ENCODE measurements around the gene SPOPL. TPM values are rescaled to one million over a fixed set of nuclear protein-coding genes. Genes with fewer than 3 reads are reported as not detected.
"Not testable (repeated sequence)": the region's sequence is repeated elsewhere in the genome, so short reads cannot be mapped to it uniquely, and the experiment has no call there.

SPOPL gene
- total RNA-seq, 1 experiment from 2014 or later = 21.3 TPM

DNA sequence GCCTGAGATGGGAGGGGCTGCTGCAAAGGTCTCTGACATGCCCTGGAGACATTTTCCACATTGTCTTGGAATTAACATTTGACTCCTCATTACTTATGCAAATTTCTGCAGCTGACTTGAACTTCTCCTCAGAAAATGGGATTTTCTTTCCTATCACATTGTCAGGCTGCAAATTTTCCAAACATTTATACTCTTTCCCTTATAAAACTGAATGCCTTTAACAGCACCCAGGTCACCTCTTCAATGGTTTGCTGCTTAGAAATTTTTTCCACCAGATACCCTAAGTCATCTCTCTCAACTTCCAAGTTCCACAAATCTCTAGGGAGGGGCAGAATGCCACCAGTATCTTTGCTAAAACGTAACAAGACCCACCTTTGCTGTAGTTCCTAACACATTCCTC, 22.8 kb downstream of the SPOPL start:
- H3K27ac ChIP-seq; H3K27me3 ChIP-seq; DNase-seq; H3K36me3 ChIP-seq; H3K4me3 ChIP-seq; H3K9me3 ChIP-seq (replicated peaks); H3K4me1 ChIP-seq: not testable (repeated sequence)

DNA sequence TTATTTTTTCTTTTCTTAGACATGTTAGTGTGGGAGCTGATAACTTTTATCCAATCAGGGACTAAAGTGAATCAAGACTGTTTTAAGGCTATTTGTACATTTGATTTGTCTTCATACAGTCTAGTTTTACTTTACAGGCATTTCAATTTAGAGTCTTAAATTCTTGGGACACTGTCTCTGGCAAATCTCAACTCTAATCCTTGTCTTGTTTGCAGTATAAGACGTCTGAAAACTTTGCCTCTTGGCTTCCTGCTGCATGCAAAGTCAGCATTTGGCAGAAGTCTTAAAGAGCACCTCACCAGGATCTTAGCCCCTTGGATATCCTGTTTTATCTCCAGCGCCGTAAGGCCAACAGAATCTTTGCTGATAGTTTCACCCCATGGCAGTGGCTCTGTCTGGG, 30.3 kb downstream of the SPOPL start:
- H3K27me3 ChIP-seq = no peaks in the 10 kb centered on the region
- H3K4me3 ChIP-seq = no peak overlapping the region
- peaks cover 4% of the 10 kb centered on the region; the same call in 1 of the 2 replicates for H3K36me3 ChIP-seq
- no peaks in the 10 kb centered on the region for H3K9me3 ChIP-seq (replicated peaks)
- peaks cover 8% of the 10 kb centered on the region for H3K4me1 ChIP-seq
- no peak overlapping the region for H3K27ac ChIP-seq
- no peak for DNase-seq

DNA sequence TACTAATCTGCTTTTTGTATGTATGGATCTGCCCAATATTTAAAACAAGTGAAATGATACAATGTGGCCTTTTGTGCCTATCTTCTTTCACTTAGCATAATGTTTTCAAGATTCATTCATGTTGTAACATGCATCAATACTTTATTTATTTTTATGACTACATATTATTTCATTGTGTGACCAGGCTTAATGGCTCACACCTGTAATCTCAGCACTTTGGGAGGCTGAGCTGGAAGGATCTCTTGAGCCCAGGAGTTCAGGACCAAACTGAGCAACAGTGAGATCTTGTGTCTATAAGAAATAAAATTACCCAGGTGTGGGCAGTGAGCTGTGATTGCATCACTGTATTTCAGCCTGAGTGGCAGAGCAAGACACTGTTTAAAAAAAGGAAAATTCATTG, 33.2 kb downstream of the SPOPL start:
- no peak for DNase-seq
- no peak overlapping the region for H3K27ac ChIP-seq
- H3K4me1 ChIP-seq = no peaks in the 10 kb centered on the region; the same call in 1 of the 2 replicates
- peaks cover 4% of the 10 kb centered on the region; the same call in 1 of the 2 replicates for H3K36me3 ChIP-seq
- H3K9me3 ChIP-seq (replicated peaks) = no peaks in the 10 kb centered on the region
- no peaks in the 10 kb centered on the region for H3K27me3 ChIP-seq
- H3K4me3 ChIP-seq = no peak overlapping the region

DNA sequence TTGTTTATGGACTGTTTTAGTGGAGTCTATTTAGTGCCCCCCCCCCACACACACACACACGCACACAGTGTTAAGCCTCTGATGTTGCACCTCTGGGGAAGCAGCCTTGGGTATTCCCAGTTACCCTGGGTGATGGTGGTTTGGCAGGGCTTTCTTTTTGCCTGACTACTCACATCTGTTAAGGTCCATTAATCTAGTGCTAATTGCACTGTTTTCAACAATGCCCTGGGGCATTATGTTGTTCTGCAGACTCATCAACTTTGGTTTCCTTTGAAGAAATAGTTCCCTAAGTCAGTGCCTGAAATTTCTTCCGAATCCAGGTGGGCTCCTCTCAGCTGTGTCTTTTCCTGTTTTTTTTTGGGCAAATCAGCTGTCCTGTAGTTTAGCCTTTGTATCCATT, 34.7 kb downstream of the SPOPL start:
- no peaks in the 10 kb centered on the region; the same call in 1 of the 2 replicates for H3K4me1 ChIP-seq
- H3K4me3 ChIP-seq = no peak overlapping the region
- peak in 1 of 2 experiments; percentile 30 for DNase-seq
- peaks cover 4% of the 10 kb centered on the region; the same call in 1 of the 2 replicates for H3K36me3 ChIP-seq
- no peaks in the 10 kb centered on the region for H3K27me3 ChIP-seq
- H3K9me3 ChIP-seq (replicated peaks) = no peaks in the 10 kb centered on the region
- H3K27ac ChIP-seq = no peak overlapping the region

DNA sequence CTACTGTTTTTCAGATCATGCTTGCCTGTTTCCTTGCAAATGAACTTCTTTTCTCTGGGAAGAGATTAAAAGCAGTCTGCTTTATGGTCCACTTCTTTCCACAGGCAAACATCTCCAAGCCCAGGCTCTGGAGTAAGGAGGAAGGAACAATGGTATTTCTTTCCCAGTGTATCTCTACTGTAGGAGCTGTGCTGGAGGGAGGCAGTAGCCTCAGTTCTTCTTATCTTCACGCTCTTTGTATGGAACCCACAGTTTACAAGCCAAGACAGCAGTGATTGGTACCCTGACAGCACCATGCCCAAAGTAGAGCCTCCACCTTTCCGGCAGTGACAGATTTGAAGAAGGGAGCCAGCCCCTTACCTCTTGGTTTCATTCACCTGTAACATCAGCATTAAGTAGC, 35.2 kb downstream of the SPOPL start:
- no peak overlapping the region for H3K27ac ChIP-seq
- DNase-seq = no peak
- H3K4me3 ChIP-seq = no peak overlapping the region
- peaks cover 4% of the 10 kb centered on the region; the same call in 1 of the 2 replicates for H3K36me3 ChIP-seq
- H3K9me3 ChIP-seq (replicated peaks) = no peaks in the 10 kb centered on the region; the same call in 1 of the 2 replicates
- H3K4me1 ChIP-seq = no peaks in the 10 kb centered on the region; the same call in 1 of the 2 replicates
- no peaks in the 10 kb centered on the region for H3K27me3 ChIP-seq

DNA sequence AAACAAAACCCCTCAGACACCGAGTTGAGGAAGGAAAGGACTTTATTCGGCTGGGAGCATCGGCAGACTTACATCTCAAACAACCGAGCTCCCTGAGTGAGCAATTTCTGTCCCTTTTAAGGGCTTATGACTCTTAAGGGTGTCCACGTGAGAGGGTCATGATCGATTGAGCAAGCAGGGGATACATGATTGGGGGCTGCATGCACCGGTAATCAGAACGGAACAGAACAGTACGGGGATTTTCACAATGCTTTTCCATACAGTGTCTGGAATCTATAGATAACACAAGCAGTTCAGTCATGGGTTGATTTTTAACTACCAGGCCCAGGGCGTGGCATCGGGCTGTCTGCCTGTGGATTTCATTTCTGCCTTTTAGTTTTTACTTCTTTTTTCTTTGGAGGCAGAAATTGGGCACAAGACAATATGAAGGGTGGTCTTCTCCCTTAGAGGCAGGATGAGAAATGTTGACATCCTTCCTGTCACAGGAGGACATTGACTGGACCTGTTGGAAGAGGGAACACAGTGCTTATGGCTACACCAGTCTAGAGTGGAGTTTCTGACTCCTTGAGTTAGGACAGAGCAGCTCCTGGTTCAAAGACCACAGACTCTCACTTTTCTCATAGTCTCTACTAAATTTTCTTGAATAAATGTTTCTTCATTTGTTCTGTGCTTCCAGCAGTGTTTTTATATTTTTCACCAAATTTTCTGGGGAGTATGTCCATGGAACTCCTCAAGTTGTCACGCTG, 35.8 kb downstream of the SPOPL start:
- no peaks in the 10 kb centered on the region for H3K27me3 ChIP-seq
- no peaks in the 10 kb centered on the region; the same call in 1 of the 2 replicates for H3K4me1 ChIP-seq
- H3K36me3 ChIP-seq = peaks cover 4% of the 10 kb centered on the region; the same call in 1 of the 2 replicates
- H3K27ac ChIP-seq = no peak overlapping the region
- H3K9me3 ChIP-seq (replicated peaks) = no peaks in the 10 kb centered on the region; the same call in 1 of the 2 replicates
- H3K4me3 ChIP-seq = no peak overlapping the region
- DNase-seq = no peak

DNA sequence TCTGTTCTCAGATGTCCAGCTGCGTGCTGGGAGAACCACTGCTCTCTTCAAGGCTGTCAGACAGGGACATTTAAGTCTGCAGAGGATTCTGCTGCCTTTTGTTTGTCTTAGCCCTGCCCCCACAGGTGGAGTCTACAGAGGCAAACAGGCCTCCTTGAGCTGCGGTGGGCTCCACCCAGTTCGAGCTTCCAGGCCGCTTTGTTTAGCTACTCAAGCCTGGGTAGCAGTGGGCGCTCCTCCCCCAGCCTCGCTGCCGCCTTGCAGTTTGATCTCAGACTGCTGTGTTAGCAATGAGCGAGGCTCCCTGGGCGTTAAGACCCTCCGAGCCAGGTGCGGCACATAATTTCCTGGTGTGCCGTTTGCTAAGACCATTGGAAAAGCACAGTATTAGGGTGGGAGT, 42.6 kb downstream of the SPOPL start:
- H3K9me3 ChIP-seq (replicated peaks); DNase-seq; H3K27ac ChIP-seq; H3K36me3 ChIP-seq; H3K4me3 ChIP-seq; H3K4me1 ChIP-seq; H3K27me3 ChIP-seq: not testable (repeated sequence)

DNA sequence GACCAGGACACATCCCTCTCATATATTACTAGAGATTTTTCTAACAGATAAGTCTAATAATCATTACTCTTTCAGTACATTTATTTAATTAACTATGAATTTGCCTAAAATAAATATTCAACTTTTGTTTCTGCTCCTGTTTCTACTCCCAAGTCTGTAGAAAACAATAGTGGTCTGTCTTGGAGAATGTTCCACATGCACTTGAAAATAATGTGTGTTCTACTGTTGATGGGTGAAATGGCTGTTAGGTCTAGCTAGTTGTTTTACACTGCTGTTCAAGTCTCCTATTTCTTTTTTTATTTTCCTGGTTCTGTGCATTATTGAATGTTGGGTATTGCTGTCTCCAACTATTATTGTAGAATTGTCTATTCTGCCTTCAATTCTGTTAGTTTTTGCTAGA, 47.2 kb downstream of the SPOPL start:
- no peaks in the 10 kb centered on the region for H3K9me3 ChIP-seq (replicated peaks)
- DNase-seq = no peak
- no peak overlapping the region for H3K27ac ChIP-seq
- no peaks in the 10 kb centered on the region for H3K4me1 ChIP-seq
- peaks cover 2% of the 10 kb centered on the region for H3K36me3 ChIP-seq
- H3K27me3 ChIP-seq = no peaks in the 10 kb centered on the region
- H3K4me3 ChIP-seq = no peak overlapping the region

DNA sequence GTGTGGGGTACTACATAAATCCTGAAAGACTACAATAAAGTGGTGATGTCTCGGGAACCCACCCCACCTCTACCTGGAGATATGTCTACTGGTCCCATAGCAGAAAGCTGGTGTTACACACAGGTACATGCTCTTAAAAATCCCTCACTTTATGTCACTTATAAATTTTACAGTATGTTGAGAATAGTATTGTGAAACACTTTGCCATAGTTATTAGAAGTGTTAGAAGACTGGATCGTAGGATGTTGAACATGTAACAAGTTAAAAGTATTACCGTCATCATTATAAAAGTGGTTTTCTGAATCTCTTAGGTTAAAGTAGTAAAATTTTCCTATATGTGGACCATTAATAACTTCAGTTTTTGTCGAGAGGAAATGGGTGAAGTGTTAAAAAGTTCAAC, 48.6 kb downstream of the SPOPL start:
- Histone ChIP-seq H3K9me3 (replicated peaks) (no peaks in the 10 kb centered on the region), H3K27ac (no peak overlapping the region), H3K4me3 (no peak overlapping the region), H3K36me3 (peaks cover 7% of the 10 kb centered on the region), H3K4me1 (no peaks in the 10 kb centered on the region), H3K27me3 (no peaks in the 10 kb centered on the region)
- no peak for DNase-seq

DNA sequence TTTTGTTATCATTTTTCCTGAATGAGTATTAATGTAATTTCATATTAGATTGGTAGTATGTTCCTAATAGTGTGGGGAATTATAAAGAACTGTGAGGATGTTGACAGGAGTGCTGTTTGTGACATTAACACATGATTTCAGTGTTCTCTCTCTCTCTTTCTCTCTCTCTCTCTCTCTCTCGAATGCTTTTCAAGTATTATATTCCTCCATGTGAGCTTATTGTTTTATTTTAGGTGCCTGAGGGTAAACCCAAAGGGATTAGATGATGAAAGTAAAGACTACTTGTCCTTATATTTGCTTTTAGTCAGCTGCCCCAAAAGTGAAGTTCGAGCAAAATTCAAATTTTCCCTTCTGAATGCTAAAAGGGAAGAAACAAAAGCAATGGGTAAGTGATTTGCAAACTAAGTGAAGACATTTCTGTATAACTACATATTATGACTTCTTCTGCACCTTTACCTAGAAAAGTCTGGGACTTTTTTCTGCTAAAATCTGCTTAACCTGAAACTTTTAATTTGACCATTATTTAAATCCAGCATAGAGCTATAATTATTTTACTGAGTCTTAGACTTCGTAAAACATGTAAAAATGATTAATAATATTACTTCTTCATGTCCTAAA, 49.2 kb downstream of the SPOPL start:
- H3K27ac ChIP-seq = no peak overlapping the region
- no peaks in the 10 kb centered on the region for H3K9me3 ChIP-seq (replicated peaks)
- H3K4me1 ChIP-seq = no peaks in the 10 kb centered on the region

DNA sequence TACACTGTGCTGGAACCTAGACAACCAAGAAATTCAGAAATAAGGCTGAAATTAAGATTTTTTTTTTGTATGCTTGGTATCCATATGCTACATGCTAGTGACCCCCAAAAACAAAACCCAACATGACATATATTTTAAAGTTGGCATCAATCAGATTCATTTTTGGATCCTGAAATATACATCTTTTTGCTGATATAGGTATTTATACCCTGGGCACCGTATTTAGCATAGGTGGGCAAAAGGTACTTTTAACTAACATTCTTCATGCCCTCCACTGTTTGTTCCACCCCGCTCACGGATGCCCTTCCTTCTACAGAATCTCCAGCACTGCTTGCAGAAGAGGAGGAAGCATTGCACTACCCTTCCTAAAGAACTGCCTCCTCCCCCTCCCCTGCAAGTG, 52.6 kb downstream of the SPOPL start:
- H3K4me1 ChIP-seq = no peaks in the 10 kb centered on the region

More for the DNA sequence above, 49.2 kb downstream of the SPOPL start:
- no peak overlapping the region for H3K4me3 ChIP-seq
- no peaks in the 10 kb centered on the region for H3K27me3 ChIP-seq
- peaks cover 7% of the 10 kb centered on the region for H3K36me3 ChIP-seq
- DNase-seq = no peak

DNA sequence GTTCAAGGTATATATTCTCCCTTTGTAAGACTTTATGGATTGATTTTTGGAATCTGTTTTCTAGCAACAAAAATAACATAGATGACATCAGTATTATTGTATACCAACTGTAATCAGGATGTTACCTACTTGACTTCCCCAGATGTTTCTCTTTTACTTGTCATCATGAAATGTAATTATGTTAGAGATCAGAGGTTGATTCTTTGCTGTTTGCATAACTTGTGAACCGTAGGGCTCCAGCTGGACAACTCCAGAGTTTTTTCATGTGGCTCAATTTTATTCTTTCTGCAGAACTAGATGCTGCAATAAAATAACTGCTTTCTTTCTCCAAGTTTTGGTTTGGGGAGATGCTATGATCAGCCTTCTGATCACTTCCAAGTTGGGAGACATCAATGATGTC, 58.1 kb downstream of the SPOPL start:
- Histone ChIP-seq H3K9me3 (replicated peaks) (no peaks in the 10 kb centered on the region), H3K4me1 (no peaks in the 10 kb centered on the region), H3K27ac (no peak overlapping the region), H3K4me3 (no peak overlapping the region), H3K36me3 (peaks cover 39% of the 10 kb centered on the region), H3K27me3 (no peaks in the 10 kb centered on the region)
- DNase-seq = no peak

More for the DNA sequence above, 52.6 kb downstream of the SPOPL start:
- Histone ChIP-seq H3K4me3 (no peak overlapping the region), H3K9me3 (replicated peaks) (no peaks in the 10 kb centered on the region), H3K27me3 (no peaks in the 10 kb centered on the region), H3K27ac (no peak overlapping the region), H3K36me3 (peaks cover 20% of the 10 kb centered on the region)
- DNase-seq = no peak

DNA sequence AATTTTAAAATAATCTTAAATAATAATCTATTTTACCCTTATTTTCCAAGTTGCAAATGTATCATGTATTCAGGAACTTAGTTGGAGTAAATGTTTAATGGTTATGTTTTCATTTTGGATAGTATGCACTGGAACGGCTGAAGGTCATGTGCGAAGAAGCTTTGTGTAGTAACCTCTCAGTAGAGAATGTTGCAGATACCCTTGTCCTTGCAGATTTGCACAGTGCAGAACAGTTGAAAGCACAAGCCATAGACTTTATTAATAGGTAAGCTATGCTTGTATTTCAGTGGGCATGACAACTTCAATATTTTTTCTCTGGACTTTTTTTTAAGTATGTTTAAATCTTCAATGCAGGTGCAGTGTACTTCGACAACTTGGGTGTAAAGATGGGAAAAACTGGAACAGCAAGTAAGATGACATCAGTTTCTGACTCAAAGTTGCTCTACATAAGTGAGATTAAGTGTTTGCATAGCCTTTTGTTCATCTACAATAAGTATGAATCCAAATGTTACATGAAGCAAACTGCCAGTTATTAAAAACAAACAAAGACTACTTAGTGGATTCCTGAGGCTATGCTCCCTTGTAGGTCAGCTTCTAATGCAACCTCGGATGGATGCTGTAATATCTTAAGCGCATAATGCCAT, 63.1 kb downstream of the SPOPL start:
- Histone ChIP-seq H3K9me3 (replicated peaks) (no peaks in the 10 kb centered on the region), H3K4me1 (no peaks in the 10 kb centered on the region; the same call in 1 of the 2 replicates), H3K36me3 (peaks cover 24% of the 10 kb centered on the region), H3K27ac (no peak overlapping the region), H3K27me3 (no peaks in the 10 kb centered on the region), H3K4me3 (no peak overlapping the region)
- DNase-seq = no peak

DNA sequence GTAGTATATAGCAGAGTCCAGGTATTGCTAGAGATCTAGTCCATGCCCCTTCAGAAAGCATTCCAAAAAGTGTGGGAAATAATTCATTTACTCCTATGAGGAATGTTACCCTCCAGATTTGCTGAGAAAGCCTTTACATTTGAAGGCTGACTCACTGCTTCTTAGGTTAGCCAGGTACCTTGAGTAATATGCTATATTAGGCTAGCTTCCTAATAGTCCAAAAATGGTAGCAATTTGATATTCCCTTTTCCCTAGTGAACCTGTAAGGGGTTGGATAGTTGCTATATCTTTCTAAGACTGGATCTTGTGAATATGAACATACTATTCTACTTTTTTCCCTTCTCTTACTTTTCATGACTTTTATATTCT, 63.6 kb downstream of the SPOPL start:
- H3K4me3 ChIP-seq = no peak overlapping the region

DNA sequence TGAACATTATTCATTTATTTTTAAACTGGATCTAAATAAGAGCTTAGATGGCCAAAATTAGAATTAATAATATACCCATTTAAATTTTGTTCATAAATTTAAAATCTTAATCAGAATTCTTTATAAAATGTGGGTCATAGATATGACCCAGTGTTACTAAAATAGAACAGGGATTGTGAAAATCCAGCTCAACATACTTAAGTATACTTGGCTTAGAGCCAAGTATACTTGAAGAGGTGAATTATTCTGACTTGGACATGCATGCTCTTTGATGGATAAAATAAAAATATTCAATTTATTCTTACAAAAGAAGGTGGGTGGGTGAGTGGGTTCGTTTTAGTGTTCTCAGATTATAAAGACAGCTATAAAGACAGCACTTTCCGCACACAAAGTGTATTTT, 70.7 kb downstream of the SPOPL start:
- Histone ChIP-seq H3K27ac (no peak overlapping the region), H3K27me3 (no peaks in the 10 kb centered on the region), H3K9me3 (replicated peaks) (no peaks in the 10 kb centered on the region), H3K4me1 (no peaks in the 10 kb centered on the region), H3K4me3 (no peak overlapping the region), H3K36me3 (peaks cover 12% of the 10 kb centered on the region)
- DNase-seq = no peak

More for the DNA sequence above, 63.6 kb downstream of the SPOPL start:
- Histone ChIP-seq H3K36me3 (peaks cover 24% of the 10 kb centered on the region), H3K9me3 (replicated peaks) (no peaks in the 10 kb centered on the region), H3K27me3 (no peaks in the 10 kb centered on the region), H3K27ac (no peak overlapping the region), H3K4me1 (no peaks in the 10 kb centered on the region; the same call in 1 of the 2 replicates)
- no peak for DNase-seq

All from SJCRH30 (cell line).